Pancreas (tissue), 10 donors: ENCODE measurements around the gene GP1BB. TPM values are rescaled to one million over a fixed set of nuclear protein-coding genes. Genes with fewer than 3 reads are reported as not detected.
A peak's percentile ranks its signal among the peaks of the same experiment; 100 is the strongest.

Source experiments
- ATAC-seq, 4 donors: fragments of 200-7000 bp; cut with Tn5 transposase; one replicate each; pipeline versions ENCODE4 v1.8.0 to v1.9.1; 2020; ENCODE audit warnings: mild to moderate bottlenecking in 4 of 4, moderate library complexity in 4 of 4
- DNase-seq, 6 donors: peaks; one replicate each; pipeline ENCODE4 v3.0.0-alpha.2; 2020
- FAIRE-seq: peaks from 2 replicates; lab custom pipeline; 2012; peaks lifted over from hg19 to GRCh38; lab: Jason Lieb, UNC
- H3K27ac ChIP-seq, 4 donors: fragments of 200-600 bp; sonication (generic); 1 replicate in 3 of 4; 2 replicates in 1 of 4; pipeline versions ENCODE4 v1.5.0 to v1.8.0; 2020
- H3K27me3 ChIP-seq, 4 donors: fragments of 200-600 bp; one replicate each; pipeline ENCODE4 v1.8.0; 2021
- H3K36me3 ChIP-seq, 3 donors: fragments of 200-600 bp; sonication (generic) in 1 of 3; one replicate each; pipeline versions ENCODE4 v1.5.0 to v1.8.0; 2020 to 2021
- H3K4me1 ChIP-seq, 3 donors: fragments of 200-600 bp; one replicate each; pipeline ENCODE4 v1.8.0; 2021
- H3K4me3 ChIP-seq, 4 donors: fragments of 200-600 bp; sonication (generic) in 2 of 4; one replicate each; pipeline versions ENCODE4 v1.5.0 to v1.8.0; 2020 to 2021
- H3K9me3 ChIP-seq, 4 donors: fragments of 200-600 bp; one replicate each; pipeline ENCODE4 v1.8.0; 2021
- WGBS, 2 donors: extraction: QIAGEN DNeasy Blood & Tissue Kit; methylation state at CpG; one replicate each; pipeline ENCODE4 v1.1.7; 2013; 5-methylcytosine and 5-hydroxymethylcytosine counted together
- intact Hi-C, 3 donors: fragments of 100-400 bp; cut with DNase I; formaldehyde crosslinking; loops; one replicate each; pipeline versions ENCODE4 v1.11.1 to v1.14.2; 2022
- polyA plus RNA-seq, 2 donors: library from polyadenylated mRNA; stranded (reverse); fragments of 200-250 nt; gene quantifications; one replicate each; pipeline ENCODE4 v1.2.3, GENCODE V29; 2013
- total RNA-seq, 6 donors: library from RNA; stranded (reverse); fragmentation: NEBNext Ultra II Directional in 4 of 6; extraction: Animal tissue kit (Norgen Biotek cat#: 25700) in 4 of 6; gene quantifications; one replicate each; pipeline versions ENCODE4 v1.2.1 to v1.2.4, GENCODE V29; 2021 to 2023
- TF ChIP-seq, protein P1 (sequence below), 4 donors: fragments of 200-600 bp; sonication (generic) in 3 of 4; IDR thresholded peaks; one replicate each; pipeline versions ENCODE4 v1.5.0 to v1.8.0; 2021; ENCODE audit warnings: antibody characterized with exemption in 4 of 4
- donor health status: healthy with polysubstance abuse.
- donor health status: DM: no; HTN: no; CAD: no; lungs with moderate emphysema.
- donor health status: DM: no; HTN: no; CAD: no.
- donor health status: control.
- donor health status: control.
- donor health status: Bipolar disorder and iron deficiency.
- donor health status: DM: yes; HTN: yes; CAD: no.
- donor health status: DM: no; HTN: no; CAD: no.
- donor health status: DM: no; HTN: no; CAD: no.
- donor health status: DM: yes; HTN: yes; CAD: no.

The GP1BB gene
- total and polyA plus RNA-seq, 8 donors: 1.2 to 21.2 (median 1.5) TPM; not detected in 2

DNA sequence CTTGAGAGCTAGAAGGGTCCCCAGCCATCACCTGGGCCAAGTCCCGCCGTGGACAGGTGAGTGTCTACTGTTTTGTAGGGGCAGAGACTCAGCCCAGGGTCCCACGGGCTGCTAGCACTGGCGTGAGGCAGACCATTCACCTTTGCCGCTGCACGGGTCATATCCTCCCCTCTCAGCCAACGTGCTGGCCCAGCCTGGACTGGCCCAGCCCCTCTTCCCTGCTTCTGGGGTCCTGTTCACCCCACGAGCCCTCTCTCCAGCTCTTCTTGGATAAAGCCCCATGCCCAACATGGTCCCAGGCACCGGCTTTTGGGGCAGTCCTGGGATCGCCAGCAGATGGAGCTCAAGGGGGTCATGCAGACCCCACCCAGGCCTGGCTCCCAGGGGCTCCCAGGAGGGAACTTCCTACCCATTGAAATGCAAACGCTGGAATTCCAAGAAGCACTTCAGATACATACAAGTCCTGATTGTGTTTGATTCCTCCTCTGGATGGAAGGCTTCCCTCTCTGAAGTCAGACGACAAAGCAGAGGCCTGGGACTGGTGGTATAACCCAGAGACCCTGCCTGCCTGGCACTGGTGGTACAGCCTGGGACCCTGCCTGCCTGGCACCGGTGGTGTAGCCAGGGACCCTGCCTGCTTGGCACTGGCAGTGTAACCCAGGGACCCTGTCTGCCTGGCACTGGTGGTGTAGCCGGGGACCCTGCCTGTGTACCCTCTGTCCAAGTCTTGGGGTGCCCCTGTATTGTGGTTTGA is 18.0 kb upstream of the GP1BB start:
- FAIRE-seq (no peak), DNase-seq (peak in 1 of 6 donors; percentile 40), ATAC-seq (no peak)
- no peaks in the 10 kb centered on the region for H3K9me3 ChIP-seq
- no peaks in the 10 kb centered on the region for H3K36me3 ChIP-seq
- intact Hi-C loops: no loop called here
- 54 to 61% methylated on average over 14 of the region's 14 CpGs for WGBS, 2 donors
- H3K27me3 ChIP-seq: no peaks in the 10 kb centered on the region
- no peak overlapping the region for H3K4me3 ChIP-seq
- H3K27ac ChIP-seq: no peak overlapping the region
- TF ChIP-seq, protein P1, sequence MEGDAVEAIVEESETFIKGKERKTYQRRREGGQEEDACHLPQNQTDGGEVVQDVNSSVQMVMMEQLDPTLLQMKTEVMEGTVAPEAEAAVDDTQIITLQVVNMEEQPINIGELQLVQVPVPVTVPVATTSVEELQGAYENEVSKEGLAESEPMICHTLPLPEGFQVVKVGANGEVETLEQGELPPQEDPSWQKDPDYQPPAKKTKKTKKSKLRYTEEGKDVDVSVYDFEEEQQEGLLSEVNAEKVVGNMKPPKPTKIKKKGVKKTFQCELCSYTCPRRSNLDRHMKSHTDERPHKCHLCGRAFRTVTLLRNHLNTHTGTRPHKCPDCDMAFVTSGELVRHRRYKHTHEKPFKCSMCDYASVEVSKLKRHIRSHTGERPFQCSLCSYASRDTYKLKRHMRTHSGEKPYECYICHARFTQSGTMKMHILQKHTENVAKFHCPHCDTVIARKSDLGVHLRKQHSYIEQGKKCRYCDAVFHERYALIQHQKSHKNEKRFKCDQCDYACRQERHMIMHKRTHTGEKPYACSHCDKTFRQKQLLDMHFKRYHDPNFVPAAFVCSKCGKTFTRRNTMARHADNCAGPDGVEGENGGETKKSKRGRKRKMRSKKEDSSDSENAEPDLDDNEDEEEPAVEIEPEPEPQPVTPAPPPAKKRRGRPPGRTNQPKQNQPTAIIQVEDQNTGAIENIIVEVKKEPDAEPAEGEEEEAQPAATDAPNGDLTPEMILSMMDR (IDR thresholded peaks at IDR 0.05): no peak
- H3K4me1 ChIP-seq: no peaks in the 10 kb centered on the region

DNA sequence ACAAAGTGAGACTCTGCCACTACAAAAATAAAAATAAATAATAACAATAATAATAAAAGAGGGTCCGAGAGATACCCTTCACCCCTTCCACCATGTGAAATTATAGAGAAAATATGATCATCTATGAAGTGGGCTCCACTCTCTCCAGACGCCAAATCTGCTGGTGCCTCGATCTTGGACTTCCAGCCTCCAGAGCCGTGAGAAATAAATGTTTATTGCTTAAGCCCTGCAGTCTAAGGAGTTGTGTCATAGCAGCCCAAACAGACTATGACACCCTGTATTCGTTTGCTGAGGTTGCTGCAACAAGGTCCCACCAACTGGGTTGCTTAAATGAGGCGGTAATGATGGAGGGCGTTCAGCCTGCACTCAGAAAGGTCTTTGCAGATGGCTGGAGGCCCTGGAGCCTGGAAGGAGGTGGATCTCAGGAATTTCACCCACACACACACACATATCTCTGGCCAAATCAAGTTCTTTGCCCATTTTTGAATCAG is 16.6 kb upstream of the GP1BB start:
- DNase-seq (no peak), ATAC-seq (no peak), FAIRE-seq (no peak)
- Histone ChIP-seq H3K27ac (no peak overlapping the region), H3K9me3 (no peaks in the 10 kb centered on the region), H3K27me3 (no peaks in the 10 kb centered on the region), H3K4me1 (no peaks in the 10 kb centered on the region), H3K4me3 (no peak overlapping the region), H3K36me3 (no peaks in the 10 kb centered on the region)
- TF ChIP-seq, protein P1 (IDR thresholded peaks at IDR 0.05): no peak
- 79 to 87% methylated on average over 7 of the region's 7 CpGs for WGBS, 2 donors
- intact Hi-C loops: no loop called here

DNA sequence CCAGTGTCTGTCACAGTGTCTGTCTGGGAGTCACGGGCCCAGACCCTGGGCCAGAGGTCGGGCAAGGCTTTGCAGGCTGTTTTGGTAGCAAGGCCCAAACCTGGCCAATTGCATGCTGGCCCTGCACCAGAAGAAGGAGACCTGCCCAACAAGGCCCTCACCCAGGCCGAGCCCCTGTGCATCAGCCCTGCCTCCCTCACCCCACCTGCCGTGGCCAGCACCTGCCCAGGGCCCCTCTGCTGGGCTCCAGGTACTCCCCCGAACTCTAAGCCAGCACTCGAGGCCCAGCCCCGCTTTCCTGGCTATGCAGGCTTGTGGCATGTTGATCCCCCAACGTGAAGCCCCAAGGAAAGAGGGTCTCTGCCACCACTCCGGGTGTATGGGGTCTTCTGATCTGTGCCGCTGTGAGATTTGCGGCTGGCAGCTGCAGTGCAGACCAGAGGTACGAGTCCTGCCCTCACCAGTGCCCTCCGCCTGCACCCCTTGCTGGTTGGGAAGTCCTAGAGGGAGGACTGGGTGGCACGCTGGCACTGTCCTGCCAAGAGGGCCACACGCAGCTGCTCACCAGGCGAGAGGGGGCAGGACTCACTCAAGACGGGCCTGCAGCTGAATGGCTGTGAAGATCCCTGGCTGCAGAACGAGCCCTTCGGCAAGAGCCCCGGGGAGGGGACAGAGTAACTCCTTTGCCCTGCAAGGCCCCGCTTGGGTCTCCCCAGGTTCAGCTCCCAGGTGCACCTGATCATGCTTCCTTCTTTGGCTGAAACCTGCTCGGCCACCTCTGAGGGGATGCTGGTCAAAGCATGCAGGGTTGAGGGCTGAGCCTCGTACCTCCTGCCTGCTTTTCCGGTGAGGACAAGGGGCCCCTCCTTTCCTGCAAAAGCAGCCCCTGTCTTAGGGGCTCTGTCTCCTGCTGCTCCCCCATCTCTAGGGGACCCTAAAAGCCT is 15.7 kb upstream of the GP1BB start:
- 73 to 79% methylated on average over 24 of the region's 24 CpGs for WGBS, 2 donors
- H3K36me3 ChIP-seq: no peaks in the 10 kb centered on the region
- no peaks in the 10 kb centered on the region for H3K4me1 ChIP-seq
- H3K27me3 ChIP-seq: no peaks in the 10 kb centered on the region
- ATAC-seq (no peak), FAIRE-seq (no peak), DNase-seq (peak in 2 of 6 donors; percentile 45 to 50)
- H3K27ac ChIP-seq: no peak overlapping the region
- H3K4me3 ChIP-seq: no peak overlapping the region
- H3K9me3 ChIP-seq: no peaks in the 10 kb centered on the region
- intact Hi-C loops: no loop called here
- TF ChIP-seq, protein P1 (IDR thresholded peaks at IDR 0.05): no peak

DNA sequence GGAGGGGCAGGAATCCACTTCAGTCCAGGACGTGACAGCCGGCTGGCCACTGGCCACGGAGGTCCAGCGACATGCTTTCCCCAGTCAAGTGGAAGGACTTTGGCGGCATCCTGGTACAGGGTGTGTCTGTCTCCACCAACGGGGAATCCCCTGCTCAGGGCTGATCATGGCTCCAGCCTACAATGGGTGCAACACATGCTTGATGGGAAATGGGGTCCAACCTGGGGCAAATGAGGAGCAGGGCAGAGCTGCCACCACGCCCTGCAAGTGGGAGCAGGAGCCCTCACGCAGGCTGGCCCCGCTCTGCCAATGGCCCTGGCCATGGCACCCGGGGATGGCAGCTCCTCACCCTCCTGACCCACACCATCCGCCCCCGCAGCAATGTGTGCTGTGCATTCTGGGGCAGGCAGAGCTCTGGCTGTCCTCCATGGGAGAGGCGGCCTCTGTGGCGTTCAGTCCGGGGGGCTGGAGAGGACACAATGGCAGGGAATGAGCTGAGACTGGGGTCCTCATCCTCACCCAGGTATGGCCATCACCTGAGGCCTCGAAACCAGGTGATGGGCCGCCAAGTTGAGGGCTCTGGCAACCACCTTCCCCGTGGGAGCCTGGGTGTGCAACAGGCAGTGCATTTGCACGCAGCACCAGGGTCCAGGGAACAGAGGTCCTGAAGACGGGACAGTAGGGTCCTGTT is 14.9 kb upstream of the GP1BB start:
- H3K27ac ChIP-seq: no peak overlapping the region
- ATAC-seq (no peak), FAIRE-seq (no peak), DNase-seq (peak in 2 of 6 donors; percentile 50 to 59)
- H3K4me3 ChIP-seq: no peak overlapping the region
- no peaks in the 10 kb centered on the region for H3K4me1 ChIP-seq
- H3K27me3 ChIP-seq: no peaks in the 10 kb centered on the region
- WGBS, 2 donors: 59 to 69% methylated on average over 20 of the region's 20 CpGs
- intact Hi-C loops: no loop called here
- no peaks in the 10 kb centered on the region for H3K9me3 ChIP-seq
- TF ChIP-seq, protein P1 (IDR thresholded peaks at IDR 0.05): no peak
- H3K36me3 ChIP-seq: no peaks in the 10 kb centered on the region
